Adipose tissue (tissue), 3 donors: ENCODE measurements around the gene VPS8. TPM values are rescaled to one million over a fixed set of nuclear protein-coding genes. Genes with fewer than 3 reads are reported as not detected.

ENCODE experiments used
- H3K27ac ChIP-seq: one replicate; pipeline ENCODE4 v1.5.1; 2013; ENCODE audit warnings: low read depth, low read length
- WGBS, 3 donors: extraction: QIAGEN DNeasy Blood & Tissue Kit; methylation state at CpG; one replicate each; pipeline ENCODE4 v1.1.7; 2013; 5-methylcytosine and 5-hydroxymethylcytosine counted together
- polyA plus RNA-seq, 3 donors: library from polyadenylated mRNA; stranded (reverse); fragments of 200-250 nt; gene quantifications; one replicate each; pipeline ENCODE4 v1.2.3, GENCODE V29; 2013
- donor health status: healthy with polysubstance abuse.
- donor health status: Bipolar disorder and iron deficiency.
- donor health status: healthy.

The VPS8 gene
- polyA plus RNA-seq, 3 donors: 7.0 to 9.1 (median 8.3) TPM

GRCh38 chr3:185084402-185084801, 272.4 kb downstream of the VPS8 start:
- H3K27ac ChIP-seq: no peak overlapping the region
- 85 to 91% (median 91%) methylated on average over 5 of the region's 5 CpGs for WGBS, 3 donors

DNA sequence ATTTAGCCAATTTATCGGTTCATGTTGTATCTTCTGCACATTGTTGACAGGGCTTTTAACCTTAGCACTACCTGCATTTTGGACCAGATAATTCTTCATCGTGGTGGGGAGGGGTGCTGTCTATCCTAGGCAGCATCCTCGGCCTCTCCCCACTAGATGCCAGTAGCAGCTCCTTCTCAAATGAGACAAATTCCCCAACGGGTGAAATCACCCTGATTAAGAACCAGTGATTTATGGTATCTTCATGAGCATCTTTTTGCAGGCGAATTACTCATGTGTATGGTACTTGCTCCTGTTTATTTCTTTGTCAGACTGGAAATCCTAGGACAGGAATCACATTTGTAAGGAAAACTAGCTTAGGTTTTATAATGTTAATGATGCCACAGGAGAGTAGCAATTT, 272.9 kb downstream of the VPS8 start:
- no peak overlapping the region for H3K27ac ChIP-seq
- WGBS, 3 donors: 69 to 79% (median 73%) methylated on average over 5 of the region's 5 CpGs

GRCh38 chr3:185087419-185087818, 275.5 kb downstream of the VPS8 start:
- 81 to 87% (median 87%) methylated on average over 3 of the region's 3 CpGs for WGBS, 3 donors
- no peak overlapping the region for H3K27ac ChIP-seq

- no peak overlapping the region for H3K27ac ChIP-seq
- WGBS, 3 donors: 74 to 79% (median 78%) methylated on average over 2 of the region's 2 CpGs
These were observed 277.4 kb downstream of the VPS8 start for GRCh38 chr3:185089343-185089742.

DNA sequence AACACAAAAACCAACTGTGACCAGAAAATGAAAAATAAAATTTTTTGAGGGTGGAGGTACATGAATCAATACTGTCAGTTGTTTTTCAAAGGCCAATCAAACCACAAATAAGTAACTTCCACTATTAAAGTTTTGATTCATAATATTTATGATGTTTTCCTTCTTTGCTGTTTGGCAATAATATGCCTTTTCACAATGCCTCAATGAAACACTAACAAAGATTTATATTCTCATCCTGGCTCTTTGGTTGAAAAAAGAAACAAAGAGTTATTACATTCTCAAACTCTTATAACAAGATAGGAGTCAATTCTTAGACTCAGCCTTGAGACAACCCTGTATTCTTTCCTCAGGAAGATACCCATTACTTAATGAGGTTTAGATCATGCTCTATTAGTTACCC, 277.8 kb downstream of the VPS8 start:
- H3K27ac ChIP-seq: no peak overlapping the region

GRCh38 chr3:185090811-185091210, 278.8 kb downstream of the VPS8 start:
- WGBS, 3 donors: 93 to 96% (median 94%) methylated on average over 4 of the region's 4 CpGs
- no peak overlapping the region for H3K27ac ChIP-seq

- no peak overlapping the region for H3K27ac ChIP-seq
These were observed 281.1 kb downstream of the VPS8 start for GRCh38 chr3:185093116-185093515.

- H3K27ac ChIP-seq: no peak overlapping the region
- 72 to 78% (median 74%) methylated on average over 4 of the region's 4 CpGs for whole genome bisulfite sequencing, 3 donors
These were observed 282.7 kb downstream of the VPS8 start for GRCh38 chr3:185094697-185095096.

Other genes starting within 250 kb of the VPS8 start
- 10 to 100 TPM; 17.3 to 18.9 (median 18.1) TPM for gene MAGEF1, start 100.1 kb upstream of the VPS8 start, polyA plus RNA-seq